Measurements from ENCODE around the gene C5orf58. TPM values are rescaled to one million over a fixed set of nuclear protein-coding genes. Genes with fewer than 3 reads are reported as not detected.

The C5orf58 gene
- total and polyA plus RNA-seq, 9 of the 15 experiments (the other 6 are each of a cell fraction or from before 2014, with no cell fraction given), result 1.5 to 7.6 (median 5.3) TPM

GRCh38 chr5:170256571-170256970, 23.8 kb downstream of the C5orf58 start (continued):
- TF ChIP-seq ZBTB43 (CRISPR knock-in tag; IDR thresholded peaks at IDR 0.05) (no peak), CBX3 (IDR thresholded peaks at IDR 0.05; ENCODE audit: borderline replicate concordance in 1 of 2, low read length in 2 of 2) (no peak)

GRCh38 chr5:170257370-170257769, 24.6 kb downstream of the C5orf58 start:
- CTCF ChIA-PET (ENCODE audit: low intra/inter-chr PET ratio), result no interaction called here
- H3K9ac ChIP-seq (ENCODE audit: insufficient read depth in 1 of 2, low read depth in 2 of 2, low read length in 2 of 2), result no peak overlapping the region
- H3K4me1 ChIP-seq (replicated peaks in 1 of 2; ENCODE audit: control insufficient read depth in 2 of 2, insufficient read depth in 2 of 2, low read length in 2 of 2), result no peaks in the 10 kb centered on the region
- H3K27ac ChIP-seq (ENCODE audit: extremely low read depth, low read depth, low read length), result no peak overlapping the region
- H3K9me1 ChIP-seq (ENCODE audit: control insufficient read depth, insufficient read depth, low read length), result no peaks in the 10 kb centered on the region
- intact Hi-C loops (cut with micrococcal nuclease), result no loop called here
- TF ChIP-seq XRCC5 (IDR thresholded peaks at IDR 0.05; ENCODE audit: low read depth, low read length) (no peak), ZBTB33 (CRISPR knock-in tag; IDR thresholded peaks at IDR 0.05) (no peak), STAT5B (CRISPR knock-in tag; IDR thresholded peaks at IDR 0.05) (no peak), ZFP36 (IDR thresholded peaks at IDR 0.05; ENCODE audit: low read depth, low read length, partially characterized antibody) (no peak), RFX5 (IDR thresholded peaks at IDR 0.05; ENCODE audit: low read depth, low read length) (no peak), RFX7 (CRISPR knock-in tag; IDR thresholded peaks at IDR 0.05) (no peak), TSC22D4 (tag; IDR thresholded peaks at IDR 0.05) (no peak), HNRNPK (IDR thresholded peaks at IDR 0.05; ENCODE audit: low read depth, low read length, poor library complexity, severe bottlenecking) (no peak), ZNF764 (CRISPR knock-in tag; IDR thresholded peaks at IDR 0.05; ENCODE audit: low read depth) (no peak), YBX1 (IDR thresholded peaks at IDR 0.05) (no peak), RBFOX2 (IDR thresholded peaks at IDR 0.05; ENCODE audit: low read depth, low read length) (no peak), HLTF (IDR thresholded peaks at IDR 0.05) (no peak), NFE2L1 (tag; IDR thresholded peaks at IDR 0.05; ENCODE audit: borderline replicate concordance, low read depth) (no peak), ZBED1 (IDR thresholded peaks at IDR 0.05) (no peak), NR3C1 (CRISPR knock-in tag; IDR thresholded peaks at IDR 0.05) (no peak), NFIX (CRISPR knock-in tag; IDR thresholded peaks at IDR 0.05; ENCODE audit: low read depth) (no peak)
- H2AFZ ChIP-seq (ENCODE audit: low read depth, low read length), result no peak overlapping the region
- no peaks in the 10 kb centered on the region for H3K36me3 ChIP-seq (ENCODE audit: control insufficient read depth, insufficient read depth, low read length)
- no peaks in the 10 kb centered on the region for H3K79me2 ChIP-seq (ENCODE audit: control insufficient read depth, insufficient read depth, low read length)
- no peaks in the 10 kb centered on the region for H4K20me1 ChIP-seq (replicated peaks; ENCODE audit: control insufficient read depth, insufficient read depth, low read length)
- POLR2A ChIA-PET, result no interaction called here
- BruUV-seq (replicated peaks), result no TSS peak
- no peaks in the 10 kb centered on the region; a peak in 1 of 5 replicates for H3K27me3 ChIP-seq (ENCODE audit: control insufficient read depth in 2 of 2, insufficient read depth in 2 of 2, low read length in 2 of 2)
- WGBS (ENCODE audit: insufficient coverage, low coverage, missing lambda C conversion rate), result 60% methylated on average over 4 of the region's 4 CpGs
- H3K9me3 ChIP-seq (replicated peaks; ENCODE audit: control insufficient read depth, insufficient read depth, low read depth, low read length), result no peaks in the 10 kb centered on the region
- no peak overlapping the region for H3K4me3 ChIP-seq
- FAIRE-seq (no peak), ATAC-seq (no peak), DNase-seq (ENCODE audit: extremely low read depth in 1 of 4, low spot score in 3 of 4) (no peak)
- H3K4me2 ChIP-seq (ENCODE audit: insufficient read depth, low read length), result no peak overlapping the region
- in situ Hi-C loops (cut with MboI), result no loop called here
